ENCODE data around the gene C16orf89.

The C16orf89 gene

GRCh38 chr16:5027575-5028235, 38.1 kb downstream of the C16orf89 start:
- no peak for DNase-seq

- DNase-seq: no peak
Observed at GRCh38 chr16:5027086-5027485, 38.7 kb downstream of the C16orf89 start.

- no peak for DNase-seq
Observed at GRCh38 chr16:5026664-5027063, 39.1 kb downstream of the C16orf89 start.

GRCh38 chr16:5025171-5025632, 40.6 kb downstream of the C16orf89 start:
- no peak for DNase-seq

- no peak for DNase-seq
Observed at GRCh38 chr16:5024632-5025031, 41.1 kb downstream of the C16orf89 start.

GRCh38 chr16:5022521-5022920, 43.2 kb downstream of the C16orf89 start:
- DNase-seq: no peak

GRCh38 chr16:5020551-5020950, 45.2 kb downstream of the C16orf89 start:
- no peak for DNase-seq

GRCh38 chr16:5019775-5020174, 46.0 kb downstream of the C16orf89 start:
- DNase-seq: no peak

GRCh38 chr16:5018793-5019192, 47.0 kb downstream of the C16orf89 start:
- no peak for DNase-seq

- DNase-seq: no peak
Observed at GRCh38 chr16:5017678-5017969, 48.1 kb downstream of the C16orf89 start.

- DNase-seq: no peak
Observed at GRCh38 chr16:5016967-5017677, 48.6 kb downstream of the C16orf89 start.

GRCh38 chr16:5015887-5016286, 49.9 kb downstream of the C16orf89 start:
- no peak for DNase-seq

GRCh38 chr16:5015351-5015750, 50.4 kb downstream of the C16orf89 start:
- DNase-seq: no peak

- no peak for DNase-seq
Observed at GRCh38 chr16:5012887-5013286, 52.9 kb downstream of the C16orf89 start.

- DNase-seq: no peak
Observed at GRCh38 chr16:5011637-5012036, 54.1 kb downstream of the C16orf89 start.

- no peak for DNase-seq
Observed at GRCh38 chr16:5010576-5011329, 55.0 kb downstream of the C16orf89 start.

- DNase-seq: no peak
Observed at GRCh38 chr16:5008311-5008731, 57.4 kb downstream of the C16orf89 start.

- DNase-seq: no peak
Observed at GRCh38 chr16:5007256-5007655, 58.5 kb downstream of the C16orf89 start.

GRCh38 chr16:5006348-5007193, 59.2 kb downstream of the C16orf89 start:
- DNase-seq: no peak

GRCh38 chr16:5005916-5006315, 59.8 kb downstream of the C16orf89 start:
- DNase-seq: no peak

- no peak for DNase-seq
Observed at GRCh38 chr16:5004311-5004710, 61.4 kb downstream of the C16orf89 start.

GRCh38 chr16:5003828-5004227, 61.9 kb downstream of the C16orf89 start:
- no peak for DNase-seq

- no peak for DNase-seq
Observed at GRCh38 chr16:5003211-5003610, 62.5 kb downstream of the C16orf89 start.
